GM23338 (cell line): ENCODE measurements around the gene ZBTB20. TPM values are rescaled to one million over a fixed set of nuclear protein-coding genes. Genes with fewer than 3 reads are reported as not detected.

Experiments used
- ATAC-seq: fragments of 200-7000 bp; cut with Tn5 transposase; 3 replicates; pipeline ENCODE4 v1.9.1; 2020
- DNase-seq: peaks from one replicate; pipeline ENCODE4 v3.0.0-alpha.2; 2015; ENCODE audit warnings: low spot score
- H2AFZ ChIP-seq: fragments of 200-600 bp; sonication (generic); 2 replicates; pipeline ENCODE4 v1.8.0; 2016; ENCODE audit warnings: antibody characterized with exemption, mild to moderate bottlenecking, moderate library complexity
- H3F3A ChIP-seq: fragments of 200-600 bp; sonication (generic); replicated peaks from 2 replicates; pipeline ENCODE4 v1.8.0; 2017; ENCODE audit warnings: antibody characterized with exemption, mixed run types, low read depth
- H3K27ac ChIP-seq: fragments of 200-600 bp; sonication (generic); 2 replicates; pipeline ENCODE4 v1.6.1; 2016; ENCODE audit warnings: low read depth
- H3K27me3 ChIP-seq: fragments of 200-600 bp; sonication (generic); 2 replicates; pipeline ENCODE4 v1.8.0; 2016; ENCODE audit warnings: mild to moderate bottlenecking, mixed run types, moderate library complexity; ENCODE audit not compliant: insufficient read depth
- H3K36me3 ChIP-seq: fragments of 200-600 bp; sonication (generic); 2 replicates; pipeline ENCODE4 v1.8.0; 2016; ENCODE audit warnings: mild to moderate bottlenecking; ENCODE audit not compliant: insufficient read depth
- H3K4me1 ChIP-seq: fragments of 200-600 bp; sonication (generic); 2 replicates; pipeline ENCODE4 v1.8.0; 2016; ENCODE audit warnings: mild to moderate bottlenecking, moderate library complexity; ENCODE audit not compliant: insufficient read depth
- H3K4me2 ChIP-seq: fragments of 200-600 bp; sonication (generic); 2 replicates; pipeline ENCODE4 v1.7.1; 2017; ENCODE audit warnings: mixed run types
- H3K4me3 ChIP-seq: fragments of 200-600 bp; sonication (generic); 2 replicates; pipeline ENCODE4 v1.6.1; 2016; ENCODE audit warnings: mixed run types
- H3K79me2 ChIP-seq: fragments of 200-600 bp; sonication (generic); replicated peaks from 2 replicates; pipeline ENCODE4 v1.8.0; 2017; ENCODE audit warnings: mild to moderate bottlenecking; ENCODE audit not compliant: insufficient read depth
- H3K9me2 ChIP-seq: fragments of 200-600 bp; sonication (generic); 2 replicates; pipeline ENCODE4 v1.8.0; 2017; ENCODE audit not compliant: insufficient read depth
- H4K20me1 ChIP-seq: fragments of 200-600 bp; sonication (generic); replicated peaks from 2 replicates; pipeline ENCODE4 v1.8.0; 2017; ENCODE audit warnings: mild to moderate bottlenecking; ENCODE audit not compliant: insufficient read depth
- H3K27ac Mint-ChIP-seq: 2 replicates; pipeline ENCODE4 v1.8.0; 2020; ENCODE audit warnings: inconsistent platforms, mild to moderate bottlenecking, moderate library complexity, mixed read lengths
- H3K27me3 Mint-ChIP-seq: 3 replicates; pipeline ENCODE4 v1.8.0; 2022; ENCODE audit warnings: low read depth, mild to moderate bottlenecking, moderate library complexity, mixed read lengths, inconsistent platforms; ENCODE audit not compliant: insufficient read depth, poor library complexity
- H3K36me3 Mint-ChIP-seq: 3 replicates; pipeline ENCODE4 v1.8.0; 2021; ENCODE audit warnings: low read depth, mild to moderate bottlenecking, inconsistent platforms, moderate library complexity, mixed read lengths
- H3K4me1 Mint-ChIP-seq: 3 replicates; pipeline ENCODE4 v1.8.0; 2020; ENCODE audit warnings: mild to moderate bottlenecking, inconsistent platforms, mixed read lengths
- H3K4me3 Mint-ChIP-seq: 3 replicates; pipeline ENCODE4 v1.8.0; 2021; ENCODE audit warnings: moderate library complexity, mild to moderate bottlenecking, inconsistent platforms, mixed read lengths
- H3K9me3 Mint-ChIP-seq: 3 replicates; pipeline ENCODE4 v1.8.0; 2020; ENCODE audit warnings: moderate library complexity, mild to moderate bottlenecking, inconsistent platforms, mixed read lengths
- CREB1 ChIP-seq: fragments of 250-450 bp; sonication (Bioruptor Pico); IDR thresholded peaks from 2 replicates; pipeline ENCODE4 v1.5.0; 2020; ENCODE audit warnings: low read depth, mild to moderate bottlenecking, moderate library complexity
- ETS1 ChIP-seq: IDR thresholded peaks from 2 replicates; pipeline ENCODE4 v1.6.1; 2016; ENCODE audit warnings: antibody characterized with exemption
- EZH2 ChIP-seq: fragments of 200-600 bp; sonication (generic); IDR thresholded peaks from one replicate; pipeline ENCODE4 v1.8.0; 2017; ENCODE audit warnings: antibody characterized with exemption, mild to moderate bottlenecking, low read depth; ENCODE audit not compliant: unreplicated experiment
- EZH2phosphoT487 ChIP-seq: fragments of 200-600 bp; sonication (generic); IDR thresholded peaks from one replicate; pipeline ENCODE4 v1.8.1; 2018; ENCODE audit warnings: antibody characterized with exemption; ENCODE audit not compliant: unreplicated experiment
- JUNB ChIP-seq: IDR thresholded peaks from one replicate; pipeline ENCODE4 v1.6.1; 2016; ENCODE audit warnings: antibody characterized with exemption; ENCODE audit not compliant: unreplicated experiment
- NANOG ChIP-seq: IDR thresholded peaks from 2 replicates; pipeline ENCODE4 v1.6.1; 2016; ENCODE audit warnings: antibody characterized with exemption, borderline replicate concordance
- POLR2AphosphoS5 ChIP-seq: IDR thresholded peaks from 2 replicates; pipeline ENCODE4 v1.6.1; 2016; ENCODE audit warnings: antibody characterized with exemption, low read depth
- REST ChIP-seq: IDR thresholded peaks from one replicate; pipeline ENCODE4 v1.6.1; 2018; ENCODE audit warnings: antibody characterized with exemption; ENCODE audit not compliant: unreplicated experiment
- STAT1 ChIP-seq: IDR thresholded peaks from one replicate; pipeline ENCODE4 v1.6.1; 2016; ENCODE audit warnings: antibody characterized with exemption; ENCODE audit not compliant: unreplicated experiment
- ZNF114 ChIP-seq: fragments of 250-450 bp; sonication (Bioruptor Pico); IDR thresholded peaks from 2 replicates; pipeline ENCODE4 v1.5.0; 2020; ENCODE audit warnings: mild to moderate bottlenecking, moderate library complexity
- ZNF331 ChIP-seq: fragments of 250-450 bp; sonication (Bioruptor Pico); IDR thresholded peaks from 2 replicates; pipeline ENCODE4 v1.5.0; 2020; ENCODE audit warnings: low read depth, mild to moderate bottlenecking, moderate library complexity
- ZNF462 ChIP-seq: fragments of 250-450 bp; sonication (Bioruptor Pico); IDR thresholded peaks from 2 replicates; pipeline ENCODE4 v1.5.0; 2020; ENCODE audit warnings: mild to moderate bottlenecking, moderate library complexity
- polyA plus RNA-seq: library from polyadenylated mRNA; unstranded; fragments of >200 nt; fragmentation: Nextera tagmentation; extraction: Ambion mirVana; gene quantifications from 2 replicates; pipeline ENCODE4 v1.2.1, GENCODE V29; 2016
- total RNA-seq: library from RNA; depleted of rRNA; stranded (reverse); fragments of >200 nt; shearing (Covaris generic); gene quantifications from 2 replicates; pipeline ENCODE4 v1.2.3, GENCODE V29; 2014

ZBTB20 gene
- total and polyA plus RNA-seq, 2 experiments from 2014 or later = 2.0 to 3.3 TPM

GRCh38 chr3:114449271-114450007 is 697.6 kb downstream of the ZBTB20 start:
- Mint-ChIP-seq H3K36me3 (no peaks in the 10 kb centered on the region), H3K4me3 (no peak overlapping the region), H3K4me1 (peaks cover 44% of the 10 kb centered on the region), H3K9me3 (no peaks in the 10 kb centered on the region), H3K27ac (no peak overlapping the region; the same call in 1 of the 2 replicates), H3K27me3 (no peaks in the 10 kb centered on the region)
- H3K4me1 ChIP-seq = peaks cover 8% of the 10 kb centered on the region
- H2AFZ ChIP-seq = peak overlapping the region; percentile 16; the same call in 1 of the 2 replicates
- no peaks in the 10 kb centered on the region for H3K9me2 ChIP-seq
- H3F3A ChIP-seq = no peaks in the 10 kb centered on the region
- H3K36me3 ChIP-seq = no peaks in the 10 kb centered on the region
- H3K4me2 ChIP-seq = no peak overlapping the region
- no peak overlapping the region for H3K27ac ChIP-seq
- no peaks in the 10 kb centered on the region for H3K27me3 ChIP-seq
- DNase-seq (no peak), ATAC-seq (no peak)
- H4K20me1 ChIP-seq = no peaks in the 10 kb centered on the region
- H3K79me2 ChIP-seq = no peaks in the 10 kb centered on the region
- TF ChIP-seq REST (no peak), STAT1 (no peak), ZNF331 (CRISPR knock-in tag) (no peak), EZH2 (no peak), POLR2AphosphoS5 (no peak), EZH2phosphoT487 (no peak), NANOG (no peak), ZNF114 (CRISPR knock-in tag) (no peak), CREB1 (CRISPR knock-in tag) (no peak), ZNF462 (CRISPR knock-in tag) (no peak), JUNB (no peak), ETS1 (no peak)
- H3K4me3 ChIP-seq = no peak overlapping the region
